Measurements from ENCODE around the gene SMIM38.
"Not testable (repeated sequence)": the region's sequence is repeated elsewhere in the genome, so short reads cannot be mapped to it uniquely, and the experiment has no call there.

The SMIM38 gene

GRCh38 chr11:69122630-69123431 is 32.9 kb upstream of the SMIM38 start:
- DNase-seq = no peak

GRCh38 chr11:69123593-69124545 is 31.9 kb upstream of the SMIM38 start:
- DNase-seq = no peak

- no peak for DNase-seq
These were observed 29.9 kb upstream of the SMIM38 start for GRCh38 chr11:69125861-69126260.

- peak in 1 of 14 donors; percentile 37 for DNase-seq
These were observed 29.4 kb upstream of the SMIM38 start for GRCh38 chr11:69126286-69126685.

- peak in 2 of 14 donors; percentile 15 to 29 for DNase-seq
These were observed 28.5 kb upstream of the SMIM38 start for GRCh38 chr11:69127081-69127850.

GRCh38 chr11:69127884-69128283 is 27.9 kb upstream of the SMIM38 start:
- no peak for DNase-seq

- DNase-seq = no peak
These were observed 26.7 kb upstream of the SMIM38 start for GRCh38 chr11:69129053-69129452.

GRCh38 chr11:69129647-69130046 is 26.1 kb upstream of the SMIM38 start:
- DNase-seq = no peak

- no peak for DNase-seq
These were observed 25.1 kb upstream of the SMIM38 start for GRCh38 chr11:69130654-69131053.

- no peak for DNase-seq
These were observed 24.6 kb upstream of the SMIM38 start for GRCh38 chr11:69131121-69131566.

GRCh38 chr11:69131644-69132300 is 24.0 kb upstream of the SMIM38 start:
- peak in 5 of 14 donors; percentile 9 to 30 (median 19) for DNase-seq

- DNase-seq = no peak
These were observed 23.4 kb upstream of the SMIM38 start for GRCh38 chr11:69132301-69132670.

GRCh38 chr11:69133251-69133650 is 22.5 kb upstream of the SMIM38 start:
- DNase-seq = no peak

- not testable (repeated sequence) for DNase-seq
These were observed 21.6 kb upstream of the SMIM38 start for GRCh38 chr11:69134182-69134581.

GRCh38 chr11:69134957-69135356 is 20.8 kb upstream of the SMIM38 start:
- no peak for DNase-seq

- no peak for DNase-seq
These were observed 20.0 kb upstream of the SMIM38 start for GRCh38 chr11:69135420-69136363.

- no peak for DNase-seq
These were observed 19.3 kb upstream of the SMIM38 start for GRCh38 chr11:69136471-69136870.

- no peak for DNase-seq
These were observed 18.4 kb upstream of the SMIM38 start for GRCh38 chr11:69137151-69137844.

GRCh38 chr11:69138265-69138664 is 17.5 kb upstream of the SMIM38 start:
- DNase-seq = no peak

GRCh38 chr11:69140161-69140560 is 15.6 kb upstream of the SMIM38 start:
- not testable (repeated sequence) for DNase-seq
